HG03175 (cell line): ENCODE data around the gene STIMATE.

Experiments
- ATAC-seq: cut with Tn5 transposase; IDR thresholded peaks from one replicate; pipeline ENCODE4 v1.9.1; 2021; ENCODE audit warnings: mild to moderate bottlenecking, moderate library complexity; ENCODE audit not compliant: unreplicated experiment

STIMATE gene

GRCh38 chr3:52793702-52794611, 103.4 kb downstream of the STIMATE start:
- ATAC-seq, result no peak

DNA sequence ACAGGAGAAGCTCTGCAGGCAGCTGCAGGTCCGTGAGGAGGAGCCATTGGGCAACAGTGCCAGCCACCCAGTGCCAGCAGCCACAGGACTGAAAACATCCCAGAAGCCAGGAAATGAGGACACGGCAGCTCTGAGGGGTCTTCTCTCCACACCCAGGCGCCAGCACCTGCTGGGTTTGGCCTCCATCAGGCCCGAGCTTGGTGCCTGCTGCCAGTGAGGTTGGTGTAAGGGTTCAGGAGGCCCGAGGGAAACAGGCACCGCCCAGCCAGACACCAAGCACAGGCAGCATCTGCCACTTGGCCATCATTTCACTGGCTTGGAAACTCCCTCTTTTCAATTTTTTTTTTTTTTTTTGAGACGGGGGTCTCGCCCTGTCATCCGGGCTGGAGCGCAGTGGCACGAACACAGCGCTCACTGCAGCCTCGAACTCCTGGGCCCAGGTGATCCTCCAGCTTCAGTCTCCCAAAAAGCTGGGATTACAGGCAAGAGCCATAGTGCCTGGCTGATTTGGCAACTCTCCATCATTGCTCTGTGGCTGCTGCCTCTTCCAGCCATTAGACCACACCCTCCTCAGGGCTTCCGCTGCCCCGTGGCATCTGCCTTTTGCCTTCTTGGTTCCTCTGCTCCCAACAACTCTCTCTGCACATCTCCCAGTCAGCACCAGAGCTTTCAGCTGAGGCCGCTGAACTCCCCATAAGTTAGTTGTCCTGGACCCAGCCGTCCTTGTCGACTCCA, 104.2 kb downstream of the STIMATE start:
- no peak for ATAC-seq

- ATAC-seq, result no peak
Observed at GRCh38 chr3:52792413-52792812, 104.9 kb downstream of the STIMATE start.

DNA sequence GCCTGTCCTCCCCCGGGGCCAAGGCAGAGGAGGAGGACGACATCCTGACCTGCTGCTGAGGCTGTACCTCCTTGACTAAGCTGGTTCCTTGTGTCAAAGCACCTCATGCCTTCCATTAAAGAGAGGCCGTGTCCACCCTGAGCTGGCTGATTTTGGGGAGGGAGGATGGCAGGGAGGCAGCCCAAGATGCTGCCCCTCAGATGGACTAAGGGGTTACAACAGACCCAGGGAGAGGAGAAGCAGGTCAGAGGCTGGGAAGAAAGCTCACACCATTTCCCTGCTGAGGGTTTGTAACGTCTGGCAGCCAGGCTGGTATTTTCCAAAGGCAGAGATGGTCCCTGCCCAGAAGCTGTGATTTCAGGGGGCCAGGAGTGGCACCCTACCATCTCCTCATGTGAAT, 105.4 kb downstream of the STIMATE start:
- ATAC-seq, result no peak

GRCh38 chr3:52791366-52791765, 106.0 kb downstream of the STIMATE start:
- no peak for ATAC-seq

- no peak for ATAC-seq
Observed at GRCh38 chr3:52790741-52791140, 106.6 kb downstream of the STIMATE start.

- no peak for ATAC-seq
Observed at GRCh38 chr3:52790337-52790736, 107.0 kb downstream of the STIMATE start.

DNA sequence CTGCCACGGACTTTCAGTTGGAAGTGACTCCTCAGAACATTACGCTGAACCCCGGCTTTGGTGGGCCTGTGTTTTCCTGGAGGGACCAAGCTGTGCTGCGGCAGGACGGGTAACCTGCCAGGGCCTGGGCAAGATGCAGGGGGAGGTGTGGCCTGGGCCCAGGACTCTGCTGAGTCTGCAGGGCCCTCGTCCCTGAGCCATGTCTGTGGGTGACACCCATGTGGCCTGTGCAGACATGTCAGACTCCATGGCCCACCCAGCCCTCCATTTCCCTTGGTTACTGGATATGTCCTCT, 107.7 kb downstream of the STIMATE start:
- no peak for ATAC-seq

DNA sequence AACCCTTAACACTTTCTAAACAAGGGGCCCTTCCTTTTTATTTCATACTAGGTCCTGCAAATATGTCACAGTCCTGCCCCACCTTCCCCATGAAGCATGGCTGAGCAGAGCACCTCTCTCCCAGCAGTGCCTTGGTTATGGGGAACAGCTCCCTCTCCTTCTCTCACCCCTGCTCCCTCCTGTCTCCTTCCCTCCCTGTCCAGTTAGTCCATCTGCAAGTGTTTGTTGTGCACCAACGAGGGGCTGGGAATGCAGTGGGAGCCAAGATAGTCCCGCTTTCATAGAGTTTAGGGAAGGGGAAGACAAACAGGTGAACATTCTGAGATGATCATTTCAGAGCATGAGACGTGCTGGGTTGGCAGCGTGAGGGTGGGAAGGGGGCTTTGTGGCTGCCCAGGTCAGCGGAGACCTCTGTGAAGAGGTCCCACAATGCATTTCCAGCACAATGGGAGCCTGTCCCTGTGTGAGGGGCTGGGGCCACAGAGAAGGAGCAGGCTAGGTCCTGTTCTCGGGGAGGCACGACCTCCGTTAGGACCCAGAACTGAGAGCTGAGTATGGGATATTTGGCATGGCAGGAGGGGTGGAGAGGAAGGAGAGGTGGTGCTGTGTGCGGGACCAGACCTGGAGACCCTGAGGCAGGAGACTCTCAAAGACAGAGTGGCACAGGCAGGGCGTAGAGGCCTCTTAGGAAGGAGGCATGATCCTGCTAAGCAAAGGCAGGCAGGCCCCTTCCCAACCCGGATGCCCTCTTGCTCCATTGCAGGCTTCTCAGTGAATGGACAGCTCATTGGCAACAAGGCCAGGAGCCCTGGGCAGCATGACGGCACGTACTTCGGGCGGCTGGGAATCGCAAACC, 108.2 kb downstream of the STIMATE start:
- ATAC-seq, result no peak

GRCh38 chr3:52787672-52788625, 109.4 kb downstream of the STIMATE start:
- no peak for ATAC-seq

DNA sequence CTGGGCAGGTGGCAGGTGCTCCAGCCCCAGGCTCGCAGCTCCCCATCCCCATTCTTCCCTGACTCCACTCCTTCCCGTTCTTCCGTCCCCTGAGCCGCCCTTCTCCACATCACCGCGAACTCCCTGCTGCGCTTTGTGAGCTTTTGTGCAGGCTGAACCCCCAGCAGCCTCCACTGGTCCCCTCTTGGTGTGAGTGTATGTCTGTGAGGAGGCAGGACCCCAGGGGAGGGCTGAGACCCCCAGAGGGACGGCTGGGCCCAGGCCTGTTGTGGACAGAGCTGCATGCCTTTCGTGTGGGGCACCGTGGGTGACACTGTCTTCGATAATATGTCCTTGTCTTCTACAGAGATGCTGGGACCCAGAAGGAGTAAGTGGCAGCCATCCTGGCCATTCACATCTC, 110.1 kb downstream of the STIMATE start:
- ATAC-seq, result no peak
